NCI-H2196 treated with DMSO at 0.1 percent for 48 hours (cell line): ENCODE measurements around the gene LDAH.
"Not testable (repeated sequence)": the region's sequence is repeated elsewhere in the genome, so short reads cannot be mapped to it uniquely, and the experiment has no call there.

Experiments
- DNase-seq: peaks from one replicate; lab custom pipeline; 2025; ENCODE audit not compliant: unreplicated experiment; lab: John Stamatoyannopoulos, UW

Gene LDAH

GRCh38 chr2:20724500-20725053 lies 98.3 kb downstream of the LDAH start:
- DNase-seq, result no peak

- no peak for DNase-seq
Measured at GRCh38 chr2:20723543-20723942, 99.4 kb downstream of the LDAH start.

GRCh38 chr2:20722592-20723240 lies 100.2 kb downstream of the LDAH start:
- no peak for DNase-seq

- DNase-seq, result no peak
Measured at GRCh38 chr2:20717641-20718040, 105.3 kb downstream of the LDAH start.

- DNase-seq, result not testable (repeated sequence)
Measured at GRCh38 chr2:20716164-20716563, 106.7 kb downstream of the LDAH start.

- DNase-seq, result not testable (repeated sequence)
Measured at GRCh38 chr2:20714412-20714811, 108.5 kb downstream of the LDAH start.

GRCh38 chr2:20713585-20713984 lies 109.3 kb downstream of the LDAH start:
- not testable (repeated sequence) for DNase-seq

- not testable (repeated sequence) for DNase-seq
Measured at GRCh38 chr2:20711641-20712040, 111.3 kb downstream of the LDAH start.

GRCh38 chr2:20707601-20708000 lies 115.3 kb downstream of the LDAH start:
- no peak for DNase-seq

GRCh38 chr2:20706786-20707185 lies 116.1 kb downstream of the LDAH start:
- no peak for DNase-seq

- DNase-seq, result no peak
Measured at GRCh38 chr2:20706217-20706616, 116.7 kb downstream of the LDAH start.

GRCh38 chr2:20704886-20705285 lies 118.0 kb downstream of the LDAH start:
- no peak for DNase-seq

GRCh38 chr2:20702563-20702962 lies 120.3 kb downstream of the LDAH start:
- no peak for DNase-seq

- DNase-seq, result no peak
Measured at GRCh38 chr2:20698916-20699613, 123.8 kb downstream of the LDAH start.

- DNase-seq, result no peak
Measured at GRCh38 chr2:20697322-20697934, 125.5 kb downstream of the LDAH start.

- DNase-seq, result no peak
Measured at GRCh38 chr2:20696366-20696765, 126.5 kb downstream of the LDAH start.

GRCh38 chr2:20693317-20693716 lies 129.6 kb downstream of the LDAH start:
- DNase-seq, result no peak

- DNase-seq, result no peak
Measured at GRCh38 chr2:20692081-20692480, 130.8 kb downstream of the LDAH start.

- DNase-seq, result no peak
Measured at GRCh38 chr2:20691076-20691734, 131.7 kb downstream of the LDAH start.

GRCh38 chr2:20689428-20690264 lies 133.3 kb downstream of the LDAH start:
- DNase-seq, result no peak
